GM23248 (cell line): Measurements from ENCODE around the gene MTCL1. TPM values are rescaled to one million over a fixed set of nuclear protein-coding genes. Genes with fewer than 3 reads are reported as not detected.

Experiments used
- DNase-seq: peaks from one replicate; pipeline ENCODE4 v3.0.0-alpha.2; 2015
- H2AFZ ChIP-seq: fragments of 200-600 bp; sonication (generic); 2 replicates; pipeline ENCODE4 v1.6.1; 2016; ENCODE audit warnings: antibody characterized with exemption
- H3F3A ChIP-seq: fragments of 200-600 bp; sonication (generic); 2 replicates; pipeline ENCODE4 v1.6.1; 2016; ENCODE audit warnings: mild to moderate bottlenecking, antibody characterized with exemption, mixed run types; ENCODE audit not compliant: insufficient read depth
- H3K27ac ChIP-seq: fragments of 200-600 bp; sonication (generic); 2 replicates; pipeline ENCODE4 v1.5.1; 2016; ENCODE audit warnings: mild to moderate bottlenecking
- H3K27me3 ChIP-seq: fragments of 200-600 bp; sonication (generic); replicated peaks from 2 replicates; pipeline ENCODE4 v1.6.1; 2016; ENCODE audit warnings: mild to moderate bottlenecking; ENCODE audit not compliant: insufficient read depth
- H3K36me3 ChIP-seq: fragments of 200-600 bp; sonication (generic); 2 replicates; pipeline ENCODE4 v1.6.1; 2016; ENCODE audit warnings: low read depth, mild to moderate bottlenecking
- H3K4me1 ChIP-seq: fragments of 200-600 bp; sonication (generic); 2 replicates; pipeline ENCODE4 v1.6.1; 2016; ENCODE audit warnings: mild to moderate bottlenecking; ENCODE audit not compliant: insufficient read depth
- H3K4me2 ChIP-seq: fragments of 200-600 bp; sonication (generic); one replicate; pipeline ENCODE4 v1.6.1; 2016; ENCODE audit warnings: mild to moderate bottlenecking; ENCODE audit not compliant: unreplicated experiment
- H3K4me3 ChIP-seq: fragments of 200-600 bp; sonication (generic); 2 replicates; pipeline ENCODE4 v1.5.1; 2016; ENCODE audit warnings: mild to moderate bottlenecking
- H3K79me2 ChIP-seq: fragments of 200-600 bp; sonication (generic); 2 replicates; pipeline ENCODE4 v1.6.1; 2016; ENCODE audit warnings: mild to moderate bottlenecking; ENCODE audit not compliant: insufficient read depth
- H3K9ac ChIP-seq: fragments of 200-600 bp; sonication (generic); 2 replicates; pipeline ENCODE4 v1.6.1; 2016; ENCODE audit warnings: mild to moderate bottlenecking
- H3K9me2 ChIP-seq: fragments of 200-600 bp; sonication (generic); 2 replicates; pipeline ENCODE4 v1.6.1; 2016; ENCODE audit warnings: mixed run types, mild to moderate bottlenecking, moderate library complexity; ENCODE audit not compliant: insufficient read depth
- H3K9me3 ChIP-seq: fragments of 200-600 bp; sonication (generic); one replicate; pipeline ENCODE4 v1.6.1; 2017; ENCODE audit warnings: low read depth
- H4K20me1 ChIP-seq: fragments of 200-600 bp; sonication (generic); 2 replicates; pipeline ENCODE4 v1.6.0; 2016; ENCODE audit not compliant: insufficient read depth
- EZH2 ChIP-seq: fragments of 200-600 bp; sonication (generic); IDR thresholded peaks from 2 replicates; pipeline ENCODE4 v1.6.1; 2018; ENCODE audit warnings: antibody characterized with exemption, mild to moderate bottlenecking; ENCODE audit not compliant: insufficient read depth, poor library complexity, severe bottlenecking
- EZH2phosphoT487 ChIP-seq: fragments of 200-600 bp; sonication (generic); IDR thresholded peaks from 2 replicates; pipeline ENCODE4 v1.6.1; 2018; ENCODE audit warnings: antibody characterized with exemption, moderate library complexity, mild to moderate bottlenecking, low read depth; ENCODE audit not compliant: insufficient read depth
- WGBS, 2 experiments: methylation state at CpG; one replicate each; pipeline ENCODE4 v1.1.6; 2015 to 2017; ENCODE audit warnings: low lambda C conversion rate in 2 of 2, low coverage in 1 of 2; ENCODE audit errors: missing lambda C conversion rate in 2 of 2; 5-methylcytosine and 5-hydroxymethylcytosine counted together
- in situ Hi-C: fragments of 300-500 bp; cut with MboI; formaldehyde crosslinking; loops from 2 replicates; pipeline ENCODE4 v1.15.0; 2020
- polyA plus RNA-seq: library from polyadenylated mRNA; unstranded; fragments of >200 nt; fragmentation: Nextera tagmentation; extraction: Ambion mirVana; gene quantifications from 2 replicates; pipeline ENCODE4 v1.2.1, GENCODE V29; 2016
- total RNA-seq: library from RNA; depleted of rRNA; stranded (reverse); fragments of >200 nt; shearing (Covaris generic); gene quantifications from 2 replicates; pipeline ENCODE4 v1.2.3, GENCODE V29; 2014

Gene MTCL1
- total and polyA plus RNA-seq, 2 experiments from 2014 or later: 10.3 to 36.9 TPM

- TF ChIP-seq EZH2phosphoT487 (no peak), EZH2 (no peak)
- WGBS, 2 experiments: 90 to 94% methylated on average over 16 of the region's 16 CpGs
- in situ Hi-C loops: no loop called here
- H3K36me3 ChIP-seq: peaks cover 29% of the 10 kb centered on the region
- H3K4me3 ChIP-seq: no peak overlapping the region
- H3K9ac ChIP-seq: no peak overlapping the region
- DNase-seq: no peak
- H3K27ac ChIP-seq: no peak overlapping the region
- H3K27me3 ChIP-seq: no peaks in the 10 kb centered on the region
- no peaks in the 10 kb centered on the region for H3K9me3 ChIP-seq
- H2AFZ ChIP-seq: no peak overlapping the region
- H3K79me2 ChIP-seq: no peaks in the 10 kb centered on the region
- no peaks in the 10 kb centered on the region for H3K9me2 ChIP-seq
- H3K4me1 ChIP-seq: peaks cover 10% of the 10 kb centered on the region
- no peak overlapping the region for H3K4me2 ChIP-seq
- peaks cover 23% of the 10 kb centered on the region for H3F3A ChIP-seq
- no peaks in the 10 kb centered on the region for H4K20me1 ChIP-seq
Measured at GRCh38 chr18:8830067-8831060, 125.0 kb downstream of the MTCL1 start.

GRCh38 chr18:8831112-8831511 lies 125.8 kb downstream of the MTCL1 start:
- Histone ChIP-seq H3K36me3 (peaks cover 25% of the 10 kb centered on the region), H3K4me1 (peaks cover 18% of the 10 kb centered on the region), H3K27me3 (no peaks in the 10 kb centered on the region), H4K20me1 (no peaks in the 10 kb centered on the region), H3K9me2 (no peaks in the 10 kb centered on the region), H2AFZ (no peak overlapping the region), H3K4me2 (no peak overlapping the region), H3K27ac (no peak overlapping the region), H3F3A (peaks cover 23% of the 10 kb centered on the region), H3K9me3 (no peaks in the 10 kb centered on the region), H3K4me3 (no peak overlapping the region), H3K79me2 (no peaks in the 10 kb centered on the region), H3K9ac (no peak overlapping the region)
- DNase-seq: no peak
- in situ Hi-C loops: no loop called here
- 81 to 83% methylated on average over 3 of the region's 3 CpGs for WGBS, 2 experiments
- no peak for TF ChIP-seq EZH2
- TF ChIP-seq EZH2phosphoT487: no peak

- Histone ChIP-seq H3K27ac (no peak overlapping the region), H3F3A (peaks cover 23% of the 10 kb centered on the region), H3K9me3 (no peaks in the 10 kb centered on the region), H3K9me2 (no peaks in the 10 kb centered on the region), H3K36me3 (peaks cover 21% of the 10 kb centered on the region), H2AFZ (no peak overlapping the region), H3K4me3 (no peak overlapping the region), H3K9ac (no peak overlapping the region), H3K27me3 (no peaks in the 10 kb centered on the region), H3K4me2 (no peak overlapping the region), H4K20me1 (no peaks in the 10 kb centered on the region), H3K4me1 (peaks cover 20% of the 10 kb centered on the region), H3K79me2 (no peaks in the 10 kb centered on the region)
- DNase-seq: no peak
- 97 to 98% methylated on average over 14 of the region's 14 CpGs for WGBS, 2 experiments
- TF ChIP-seq EZH2: no peak
- TF ChIP-seq EZH2phosphoT487: no peak
- in situ Hi-C loops: no loop called here
Measured at GRCh38 chr18:8831531-8831930, 126.2 kb downstream of the MTCL1 start.

- Histone ChIP-seq H3K4me1 (peaks cover 20% of the 10 kb centered on the region), H3K79me2 (no peaks in the 10 kb centered on the region), H3F3A (peaks cover 23% of the 10 kb centered on the region), H4K20me1 (no peaks in the 10 kb centered on the region), H3K27me3 (no peaks in the 10 kb centered on the region), H3K4me2 (no peak overlapping the region), H3K9me3 (no peaks in the 10 kb centered on the region), H3K27ac (no peak overlapping the region), H3K9me2 (no peaks in the 10 kb centered on the region), H2AFZ (no peak overlapping the region), H3K9ac (no peak overlapping the region), H3K36me3 (peaks cover 7% of the 10 kb centered on the region; the same call in 1 of the 2 replicates), H3K4me3 (no peak overlapping the region)
- in situ Hi-C loops: no loop called here
- no peak for TF ChIP-seq EZH2
- no peak for TF ChIP-seq EZH2phosphoT487
- DNase-seq: no peak
- 76 to 87% methylated on average over 2 of the region's 2 CpGs for WGBS, 2 experiments
Measured at GRCh38 chr18:8833480-8833879, 128.1 kb downstream of the MTCL1 start.
